Cardiac septum (tissue), 1 donor: ENCODE results near the gene BNIP3. TPM values are rescaled to one million over a fixed set of nuclear protein-coding genes. Genes with fewer than 3 reads are reported as not detected.

Experiments
- DNase-seq: peaks from one replicate; pipeline ENCODE4 v3.0.0-alpha.2; 2020; ENCODE audit warnings: low spot score
- intact Hi-C: fragments of 100-400 bp; cut with DNase I; formaldehyde crosslinking; loops from one replicate; pipeline ENCODE4 v1.14.0; 2022
- total RNA-seq: library from RNA; stranded (reverse); fragmentation: NEBNext Ultra II Directional; extraction: Animal tissue kit (Norgen Biotek cat#: 25700); gene quantifications from one replicate; pipeline ENCODE4 v1.2.1, GENCODE V29; 2021
- donor health status: DM: no; HTN: no; CAD: no.

BNIP3 gene
- total RNA-seq, 1 donor from 2014 or later, result 112 TPM

DNA sequence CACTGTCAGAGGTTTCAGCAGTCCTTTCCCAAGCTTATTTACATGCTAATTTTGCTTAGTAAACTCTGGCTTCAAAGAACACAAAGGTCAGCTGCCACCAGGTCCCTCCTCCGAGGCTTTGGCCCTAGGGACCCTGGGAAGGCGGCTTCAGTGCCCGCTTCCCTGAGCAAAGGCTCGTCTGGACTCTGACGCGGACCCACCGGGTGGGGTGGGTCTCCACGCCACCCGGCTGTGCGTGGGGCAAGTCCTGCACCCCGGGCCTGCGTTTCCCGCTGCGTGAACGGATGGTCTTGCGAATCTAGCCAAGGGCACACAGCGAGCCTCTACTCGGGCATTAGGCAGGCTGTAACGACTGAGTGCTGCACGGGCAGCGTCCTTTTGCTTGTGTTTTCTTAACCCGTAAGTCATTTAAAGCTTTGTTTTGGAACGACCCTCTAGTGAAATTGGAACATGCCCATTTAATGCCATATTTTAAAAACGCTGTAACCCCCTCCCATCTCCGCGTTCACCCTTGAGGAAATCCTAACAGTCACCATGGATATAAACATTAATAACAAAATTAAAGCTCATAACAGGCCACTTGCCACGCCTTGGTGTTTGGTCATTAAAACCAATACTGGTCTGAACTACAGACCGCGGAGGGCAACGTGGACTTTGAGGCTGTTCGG, 828 bp downstream of the BNIP3 start:
- DNase-seq, result peak; percentile 56
- intact Hi-C loops, result loop anchor here (5.0 kb wide), 2 partner anchors 41 to 79 kb away; partner anchors contain the start of gene PPP2R2D

DNA sequence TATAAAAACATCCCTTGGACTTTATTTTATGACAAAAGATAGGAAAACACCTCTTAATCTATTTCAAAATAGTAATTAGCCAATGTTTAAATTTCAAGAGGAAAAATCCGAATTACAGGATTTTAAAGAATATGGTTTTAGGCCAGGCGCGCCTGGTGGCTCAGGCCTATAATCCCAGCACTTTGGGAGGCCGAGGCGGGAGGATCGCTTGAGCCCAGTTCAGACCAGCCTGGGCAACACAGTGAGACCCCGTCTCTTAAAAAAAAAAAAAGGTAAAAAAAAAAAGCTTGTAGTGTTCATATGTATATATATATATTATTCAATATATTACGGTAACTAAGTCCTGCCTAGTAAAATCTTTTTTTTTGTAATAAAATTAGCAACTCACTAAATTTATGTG, 1.4 kb downstream of the BNIP3 start:
- intact Hi-C loops, result loop anchor here (5.0 kb wide), 2 partner anchors 42 to 78 kb away; partner anchors contain the start of gene PPP2R2D
- peak; percentile 41 for DNase-seq

DNA sequence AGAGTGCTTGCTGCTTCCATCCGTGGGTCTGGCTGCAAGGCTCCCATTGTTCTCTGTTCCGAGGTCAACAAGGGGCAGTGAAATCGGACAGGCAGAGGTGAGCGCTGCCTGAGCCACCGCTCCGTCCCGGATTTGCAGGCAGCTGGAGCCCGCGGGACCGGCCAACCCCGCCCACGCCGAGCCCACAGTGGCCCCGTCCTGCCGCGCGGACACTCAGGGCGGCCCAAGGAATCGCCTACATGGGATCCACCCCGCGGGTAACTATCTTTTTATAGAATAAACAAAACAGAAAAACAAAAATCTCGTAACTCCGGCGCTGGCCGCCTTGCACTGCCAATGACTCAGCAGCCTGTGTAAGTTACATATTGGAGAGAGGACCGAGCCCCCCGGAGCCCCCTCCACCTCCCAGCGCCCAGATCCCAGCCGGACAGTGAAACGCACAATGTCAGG, 1.9 kb downstream of the BNIP3 start:
- peak; percentile 75 for DNase-seq
- intact Hi-C loops, result loop anchor here (5.0 kb wide), 2 partner anchors 42 to 78 kb away; partner anchors contain the start of gene PPP2R2D

DNA sequence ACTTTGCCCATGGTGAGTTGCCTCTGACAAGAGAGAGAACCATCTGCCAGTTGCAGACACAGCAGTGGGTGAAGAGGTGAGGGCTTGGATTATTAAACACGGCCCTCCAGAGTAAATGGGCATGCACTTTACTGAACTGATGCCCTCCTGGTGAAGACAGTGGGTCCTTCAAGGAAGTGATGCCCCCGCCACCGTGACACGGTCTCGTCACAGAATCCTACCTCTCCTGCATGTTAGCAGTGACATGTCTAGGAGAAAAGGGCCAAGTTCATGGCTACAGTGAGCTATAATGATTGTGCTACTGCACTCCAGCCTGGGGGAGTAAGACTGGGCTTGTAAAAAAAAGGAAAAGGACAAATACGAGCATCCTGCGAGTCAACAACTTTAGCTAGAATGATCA, 2.4 kb downstream of the BNIP3 start:
- no peak for DNase-seq
- intact Hi-C loops, result no loop called here

DNA sequence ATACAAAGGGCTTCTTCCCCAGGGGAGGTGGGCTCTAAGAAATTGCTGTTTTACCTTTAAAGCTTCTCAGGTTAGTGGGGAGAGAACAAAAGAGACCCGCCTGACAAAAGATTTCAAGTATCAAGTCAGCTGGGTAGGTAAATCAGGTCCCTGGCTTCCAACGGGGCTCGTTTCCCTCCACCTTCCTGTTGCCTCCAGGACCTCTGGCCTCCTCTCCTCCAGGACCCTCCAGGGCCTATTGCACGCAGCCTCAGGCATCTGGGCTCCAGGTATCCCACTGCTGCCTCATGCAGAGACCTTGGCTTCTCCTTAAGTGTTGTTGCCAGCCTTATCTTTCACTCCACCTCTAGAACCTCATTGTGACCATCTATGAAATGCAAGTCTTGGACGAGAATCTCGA, 2.9 kb downstream of the BNIP3 start:
- DNase-seq, result no peak
- intact Hi-C loops, result no loop called here

DNA sequence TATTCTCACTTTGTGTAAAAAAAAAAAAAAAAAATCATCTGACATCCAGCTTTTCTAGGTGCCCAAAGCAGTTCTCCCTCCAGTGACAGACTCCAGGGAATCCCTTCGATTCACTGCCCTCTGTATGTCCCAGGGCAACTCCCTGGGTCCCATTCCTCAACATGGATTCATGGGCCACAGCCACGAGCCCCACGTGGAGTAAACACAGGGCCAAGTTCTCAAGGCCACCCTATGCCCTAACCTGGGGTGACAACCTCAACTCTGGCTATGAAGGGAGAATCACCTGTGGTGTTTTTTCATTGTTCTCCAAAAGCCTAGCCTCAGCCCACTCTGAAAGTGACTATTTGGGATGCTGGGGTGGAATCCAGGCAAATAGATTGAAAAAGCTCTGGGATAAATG, 3.4 kb downstream of the BNIP3 start:
- DNase-seq, result no peak
- intact Hi-C loops, result no loop called here

DNA sequence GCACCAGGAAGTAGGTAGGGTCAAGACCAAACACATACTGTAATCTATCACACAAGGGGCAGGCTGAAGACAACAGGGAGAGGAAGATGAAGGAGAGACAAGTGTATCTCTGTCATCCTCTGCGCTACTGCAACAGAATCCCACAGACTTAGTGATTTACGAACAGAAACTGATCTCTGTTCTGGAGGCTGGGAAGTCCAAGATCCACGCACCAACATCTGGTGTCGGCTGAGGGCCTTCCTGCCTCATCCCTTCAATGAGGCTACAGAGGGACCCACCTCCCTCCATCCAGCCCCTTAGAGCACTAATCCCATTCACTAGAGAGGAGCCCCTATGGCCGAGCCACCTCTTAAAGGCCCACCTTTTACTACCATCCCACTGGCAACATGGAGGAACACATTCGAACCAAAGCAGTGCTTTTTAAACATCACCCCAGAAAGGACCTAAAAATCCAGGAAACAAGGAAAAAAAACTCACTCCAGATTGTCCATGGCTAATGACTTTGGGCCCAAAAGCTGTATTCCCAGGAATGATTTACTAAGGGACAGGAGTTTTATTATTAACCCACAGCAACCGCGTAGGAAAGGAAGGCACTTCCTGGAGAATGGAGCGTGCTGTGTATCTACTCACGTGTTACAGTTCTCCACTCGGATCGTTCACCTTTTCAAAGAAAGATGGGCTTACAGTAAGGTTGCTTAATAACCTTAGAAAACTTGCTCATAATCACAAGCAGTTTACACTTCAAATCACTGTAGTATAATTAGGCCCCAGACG, 4.2 kb downstream of the BNIP3 start:
- intact Hi-C loops, result no loop called here

DNA sequence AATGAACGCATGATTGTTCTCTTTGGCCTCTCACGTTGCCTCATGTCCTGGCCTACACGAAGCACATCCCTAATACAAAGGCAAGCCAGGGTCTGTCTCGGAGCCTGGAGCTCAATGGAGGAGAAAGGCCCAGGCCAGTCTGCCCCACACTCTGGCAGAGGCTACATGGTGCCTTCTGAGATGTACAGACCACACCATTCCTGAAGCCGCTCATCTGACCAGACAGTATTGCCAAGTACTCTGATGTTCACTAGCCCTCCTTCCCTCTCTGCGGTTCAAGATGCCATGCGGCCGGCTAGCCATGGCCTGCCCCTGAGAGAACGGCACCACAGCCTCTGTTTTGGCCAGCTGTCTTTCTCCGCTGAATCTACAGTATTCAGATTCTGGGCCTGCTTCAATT, 5.9 kb downstream of the BNIP3 start:
- intact Hi-C loops, result no loop called here
- peak; percentile 19 for DNase-seq

More for the DNA sequence above, 4.2 kb downstream of the BNIP3 start:
- DNase-seq, result peak; percentile 54

DNA sequence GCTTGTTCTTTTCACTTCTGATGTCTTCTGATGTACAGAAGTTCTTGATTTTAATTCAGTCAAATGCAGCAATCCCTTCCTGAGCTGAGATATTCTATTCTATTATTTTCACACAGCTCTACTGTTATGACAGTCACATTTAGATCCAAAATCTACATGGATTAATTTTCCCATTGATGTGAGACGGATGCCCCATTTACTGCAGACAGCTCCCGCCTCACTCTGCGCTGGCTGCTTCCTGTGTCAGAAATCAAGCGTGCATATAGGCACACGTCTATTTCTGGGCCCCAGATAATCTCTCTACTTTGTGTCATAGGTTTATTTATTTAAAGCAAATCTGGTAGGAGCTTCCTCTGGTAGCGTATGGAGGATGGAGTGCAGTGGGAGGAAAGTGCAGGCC, 6.7 kb downstream of the BNIP3 start:
- intact Hi-C loops, result no loop called here
- DNase-seq, result peak; percentile 19

DNA sequence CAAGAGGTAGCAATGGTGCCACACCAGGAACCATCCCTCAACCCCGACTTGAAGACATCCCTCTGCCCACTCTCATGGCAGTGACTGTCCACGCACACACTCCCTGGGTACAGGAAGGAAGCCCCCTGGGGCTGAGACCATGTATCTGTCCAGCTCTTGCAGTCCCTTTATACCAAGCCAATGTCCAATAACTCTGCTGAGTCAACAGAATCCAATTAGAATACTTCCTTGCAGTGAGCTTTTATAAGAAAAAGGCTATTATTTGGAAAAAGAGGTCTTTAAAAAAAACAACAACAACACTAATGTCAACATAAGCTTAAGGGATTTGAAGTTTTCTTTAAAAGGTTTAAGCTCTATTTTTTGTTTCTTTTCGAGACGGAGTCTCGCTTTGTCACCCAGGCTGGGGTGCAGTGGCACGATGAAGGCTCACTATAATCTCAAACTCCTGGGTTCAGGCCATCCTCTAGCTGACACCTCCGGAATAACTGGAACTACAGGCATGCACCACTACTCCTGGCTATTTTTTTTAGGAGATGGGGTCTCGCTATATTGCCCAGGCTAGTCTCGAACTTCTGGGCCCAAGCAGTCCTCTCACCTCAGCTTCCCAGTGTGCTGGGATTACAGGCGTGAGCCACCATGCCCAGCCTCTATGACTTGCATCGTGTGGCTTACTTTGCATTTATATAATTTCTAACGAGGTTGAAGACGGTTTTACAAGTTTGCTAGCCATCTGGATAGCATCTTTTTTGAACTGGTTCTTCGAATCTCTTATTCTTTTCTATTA, 7.5 kb downstream of the BNIP3 start:
- intact Hi-C loops, result no loop called here
- DNase-seq, result peak; percentile 7

DNA sequence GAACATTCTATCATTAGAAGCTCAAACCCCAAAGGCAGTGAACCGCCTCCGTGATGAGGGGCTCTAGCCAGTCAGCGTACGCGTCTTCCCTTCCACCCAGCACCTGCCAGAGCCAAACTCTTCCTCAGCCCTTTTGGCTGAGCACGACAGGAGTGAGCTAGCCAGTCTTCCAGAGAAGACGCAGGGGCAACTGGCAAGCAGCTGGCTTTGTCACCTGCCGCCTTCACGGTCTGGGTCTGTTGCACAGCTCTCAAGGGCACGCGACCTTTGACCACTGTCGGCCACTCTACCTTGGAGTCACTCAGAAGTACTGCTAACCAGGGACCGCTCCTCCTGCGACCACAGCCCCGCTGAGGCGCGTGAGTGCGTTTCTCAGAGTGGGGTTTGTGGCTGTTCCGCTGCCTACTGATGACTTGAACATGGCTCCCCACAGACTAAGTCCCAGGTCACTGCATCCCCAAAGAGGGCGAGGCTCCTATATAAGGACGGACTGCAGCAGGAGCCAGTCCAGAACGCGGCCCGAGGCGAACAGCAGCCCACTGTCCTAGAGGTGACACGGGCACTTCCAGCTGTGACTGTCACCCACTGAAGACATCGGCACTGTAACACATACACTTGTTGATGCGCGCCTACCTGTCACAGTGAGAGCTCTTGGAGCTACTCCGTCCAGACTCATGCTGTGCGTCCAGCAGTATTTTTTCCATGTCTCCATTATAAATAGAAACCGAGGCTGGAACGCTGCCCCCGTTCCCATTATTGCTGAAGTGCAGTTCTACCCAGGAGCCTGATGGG, 8.4 kb downstream of the BNIP3 start:
- DNase-seq, result peak; percentile 77

DNA sequence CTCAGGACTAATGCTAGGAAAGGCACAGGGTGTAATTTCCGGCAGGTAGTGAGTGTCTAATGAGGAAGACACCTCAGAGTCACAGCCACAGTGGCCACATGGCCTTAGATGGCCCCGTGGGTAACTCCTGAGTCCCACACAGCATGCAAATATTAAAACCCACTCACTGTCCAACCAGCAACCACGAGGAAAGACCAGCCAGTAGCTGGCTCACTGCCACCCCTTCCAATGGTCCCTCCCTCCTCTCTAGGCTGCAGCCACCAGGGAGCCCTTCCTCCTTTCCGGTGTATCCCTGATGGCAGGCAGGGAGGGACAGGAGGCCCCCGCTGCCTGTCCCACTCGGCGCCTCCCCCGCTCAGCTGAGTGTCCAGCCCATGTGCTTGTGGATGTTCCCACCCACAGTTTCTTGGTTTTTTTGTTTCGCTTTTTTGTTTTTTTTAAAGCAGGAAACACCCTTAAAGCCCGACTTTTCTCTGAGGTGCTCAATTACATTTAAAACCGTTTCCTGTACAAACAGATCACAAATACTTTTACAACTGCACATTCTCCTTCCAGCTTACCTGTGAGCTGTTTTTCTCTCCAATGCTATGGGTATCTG, 9.2 kb downstream of the BNIP3 start:
- intact Hi-C loops, result no loop called here
- peak; percentile 90 for DNase-seq

More for the DNA sequence above, 8.4 kb downstream of the BNIP3 start:
- intact Hi-C loops, result no loop called here

DNA sequence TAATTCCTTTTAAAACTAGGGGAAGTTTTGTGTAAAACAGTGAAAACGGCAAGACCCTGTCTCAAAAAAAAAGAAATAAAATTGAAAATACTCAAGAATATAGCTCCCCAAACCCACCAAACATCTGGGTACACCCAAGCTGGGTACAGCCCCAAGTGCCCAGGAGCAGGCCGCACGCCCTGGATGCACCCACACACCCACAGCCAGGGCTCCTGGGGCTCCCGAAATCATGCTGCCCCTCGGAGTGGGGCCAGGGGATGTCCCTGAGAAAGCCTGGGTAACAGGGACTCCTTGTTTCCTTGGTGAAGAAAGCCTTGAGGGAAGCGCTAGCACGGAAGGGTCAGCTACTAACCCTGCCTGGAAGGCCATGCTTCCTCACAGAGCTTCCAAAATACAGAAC, 10.1 kb downstream of the BNIP3 start:
- intact Hi-C loops, result no loop called here
- DNase-seq, result peak; percentile 12

DNA sequence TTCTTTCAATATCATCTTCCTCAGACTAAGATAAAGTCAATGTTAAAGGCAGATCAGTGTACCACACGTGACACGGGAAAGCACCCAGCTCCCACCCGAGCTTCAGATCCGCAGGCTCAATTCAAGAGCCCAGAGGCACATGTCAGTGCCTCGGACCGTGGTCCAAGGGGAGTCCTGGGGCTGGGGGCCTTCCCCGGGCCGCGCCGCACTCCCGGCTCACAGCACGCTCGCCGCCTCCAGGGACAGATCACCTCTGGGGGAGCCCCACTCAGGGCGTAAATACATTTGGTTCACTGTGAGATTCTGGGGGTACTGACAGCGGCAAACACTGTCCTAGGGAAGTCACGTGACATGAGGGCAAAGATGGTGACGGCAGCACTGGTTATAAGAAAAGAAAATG, 10.8 kb downstream of the BNIP3 start:
- DNase-seq, result peak; percentile 47
- intact Hi-C loops, result no loop called here

DNA sequence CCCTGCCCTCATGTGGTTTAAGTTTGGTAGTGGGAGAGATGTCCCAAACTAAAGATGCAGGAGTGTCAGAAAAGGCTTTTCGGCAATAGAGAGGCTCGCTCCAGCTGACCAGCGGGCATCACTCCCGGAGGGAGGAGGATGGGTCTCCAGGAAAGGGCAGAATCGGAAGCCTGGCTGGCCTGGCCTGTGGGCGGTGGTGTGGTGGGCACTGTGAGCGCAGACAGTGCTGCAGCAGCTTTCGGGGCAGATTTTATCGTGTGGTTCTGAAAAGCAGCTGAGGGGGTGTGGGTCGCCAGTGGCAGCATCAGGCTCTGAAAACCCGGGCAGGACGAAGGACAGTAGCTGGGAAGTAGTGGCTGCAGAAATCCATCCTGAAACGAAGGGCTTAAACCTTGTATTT, 12.8 kb downstream of the BNIP3 start:
- DNase-seq, result peak; percentile 12
- intact Hi-C loops, result no loop called here

DNA sequence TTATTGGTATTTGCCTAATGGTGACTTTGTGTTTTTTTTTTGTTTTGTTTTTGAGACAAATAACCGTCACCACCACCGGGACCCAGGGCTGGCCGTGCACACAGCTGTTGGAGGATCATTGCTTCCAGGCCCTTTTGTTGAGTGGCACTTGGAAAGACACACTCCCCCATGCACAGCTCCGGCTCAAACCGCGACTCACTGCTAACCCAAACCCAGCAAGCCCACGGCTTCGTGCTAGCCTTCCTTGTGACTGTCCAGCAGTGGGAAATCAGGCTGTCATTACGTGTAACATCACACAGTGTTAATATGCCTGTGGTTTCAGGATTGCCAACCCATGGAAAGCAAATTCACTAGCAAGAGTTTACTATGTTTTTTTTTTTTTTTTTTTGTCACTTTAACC, 17.4 kb downstream of the BNIP3 start:
- peak; percentile 41 for DNase-seq
- intact Hi-C loops, result no loop called here

DNA sequence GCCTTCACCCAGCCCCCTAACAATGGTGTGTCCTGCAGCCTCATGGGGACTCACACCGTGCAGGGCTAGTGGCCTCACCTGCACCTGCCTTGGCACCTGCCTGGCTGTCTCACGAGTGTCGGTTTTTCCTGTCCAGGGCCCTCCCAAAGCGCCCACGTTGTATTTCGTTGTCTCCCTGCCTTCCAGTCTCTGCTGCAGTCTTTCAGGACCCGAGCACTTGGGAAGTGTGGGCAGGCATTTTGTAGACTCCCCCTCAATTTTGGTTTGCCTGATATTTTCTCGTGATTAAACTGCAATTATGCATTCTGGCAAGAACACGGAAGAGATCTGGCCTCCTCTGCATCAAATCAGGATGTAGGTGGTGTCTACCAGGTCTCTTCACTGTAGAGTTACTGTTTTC, 17.9 kb downstream of the BNIP3 start:
- intact Hi-C loops, result no loop called here
- DNase-seq, result peak; percentile 47

DNA sequence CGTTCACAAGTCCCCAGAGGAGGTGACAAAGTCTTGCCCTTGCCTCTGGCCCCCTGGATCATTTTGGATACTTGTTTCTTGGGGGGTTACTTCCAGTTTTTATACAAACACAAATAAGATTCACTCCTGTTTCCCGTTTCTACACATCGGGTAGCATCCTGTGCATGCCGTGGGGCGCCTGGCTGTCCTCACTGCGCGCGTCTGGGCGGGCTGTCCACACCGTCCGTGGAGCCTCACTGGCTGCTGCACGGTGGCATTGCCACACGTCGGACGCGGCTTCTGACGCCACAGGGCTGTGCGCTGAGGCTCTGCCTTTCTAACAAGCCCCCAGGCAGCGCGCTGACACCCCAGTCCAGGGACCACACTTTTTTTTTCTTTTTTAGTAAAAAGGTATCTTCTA, 18.4 kb downstream of the BNIP3 start:
- peak; percentile 36 for DNase-seq
- intact Hi-C loops, result no loop called here
